Stimulated activated effector memory CD8-positive, alpha-beta T cell treated with anti-CD3 and anti-CD28 coated beads, Interleukin-12 subunit alpha, Interleukin-12 subunit beta, amount 100 ng/mL, for 72 hours (primary cell): ENCODE results near the gene MAPK10.

ENCODE experiments used
- ATAC-seq: fragments of 150-1000 bp; cut with Tn5 transposase; 2 replicates; pipeline ENCODE4 v1.10.0; 2021
- DNase-seq, 2 donors: peaks; one replicate each; pipeline ENCODE4 v3.0.0; 2021 to 2022; ENCODE audit warnings: low spot score in 2 of 2
- H3K27ac Mint-ChIP-seq: one replicate; pipeline ENCODE4 v1.8.0; 2022; ENCODE audit warnings: mild to moderate bottlenecking, mixed read lengths
- H3K36me3 Mint-ChIP-seq: one replicate; pipeline ENCODE4 v1.8.0; 2022; ENCODE audit warnings: mild to moderate bottlenecking, mixed read lengths
- H3K4me1 Mint-ChIP-seq: one replicate; pipeline ENCODE4 v1.8.0; 2022; ENCODE audit warnings: mixed read lengths
- H3K4me3 Mint-ChIP-seq: one replicate; pipeline ENCODE4 v1.8.0; 2022; ENCODE audit warnings: mild to moderate bottlenecking, mixed read lengths
- H3K9me3 Mint-ChIP-seq: one replicate; pipeline ENCODE4 v1.8.0; 2022; ENCODE audit warnings: mixed read lengths

The MAPK10 gene

DNA sequence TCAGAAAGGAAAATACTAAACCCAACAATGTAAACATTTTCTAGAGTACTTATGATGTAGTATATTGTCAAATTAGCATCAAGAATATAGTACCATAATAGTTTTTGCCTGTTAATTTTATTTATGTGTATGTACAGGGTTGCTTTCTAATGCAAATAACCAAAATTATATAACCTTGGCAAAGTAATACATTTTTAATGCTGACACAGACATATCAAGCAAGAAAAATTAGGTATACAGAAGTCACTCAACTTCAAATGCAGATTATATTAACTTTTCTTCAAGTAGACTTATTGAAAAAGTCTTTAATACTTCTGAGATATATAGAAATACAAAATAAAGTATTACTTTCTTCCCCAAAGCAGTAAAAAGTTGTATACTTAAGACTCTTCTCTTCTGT is 44.3 kb downstream of the MAPK10 start:
- Mint-ChIP-seq H3K4me3 (no peak overlapping the region), H3K27ac (no peak overlapping the region), H3K36me3 (no peaks in the 10 kb centered on the region), H3K4me1 (no peaks in the 10 kb centered on the region), H3K9me3 (peaks cover 4% of the 10 kb centered on the region)
- DNase-seq (no peak), ATAC-seq (no peak)

GRCh38 chr4:86313656-86314055 is 46.2 kb downstream of the MAPK10 start:
- Mint-ChIP-seq H3K36me3 (no peaks in the 10 kb centered on the region), H3K27ac (no peak overlapping the region), H3K4me3 (no peak overlapping the region), H3K4me1 (no peaks in the 10 kb centered on the region), H3K9me3 (peaks cover 2% of the 10 kb centered on the region)
- no peak for DNase-seq
- no peak for ATAC-seq

GRCh38 chr4:86307432-86307831 is 52.4 kb downstream of the MAPK10 start:
- ATAC-seq, result no peak

DNA sequence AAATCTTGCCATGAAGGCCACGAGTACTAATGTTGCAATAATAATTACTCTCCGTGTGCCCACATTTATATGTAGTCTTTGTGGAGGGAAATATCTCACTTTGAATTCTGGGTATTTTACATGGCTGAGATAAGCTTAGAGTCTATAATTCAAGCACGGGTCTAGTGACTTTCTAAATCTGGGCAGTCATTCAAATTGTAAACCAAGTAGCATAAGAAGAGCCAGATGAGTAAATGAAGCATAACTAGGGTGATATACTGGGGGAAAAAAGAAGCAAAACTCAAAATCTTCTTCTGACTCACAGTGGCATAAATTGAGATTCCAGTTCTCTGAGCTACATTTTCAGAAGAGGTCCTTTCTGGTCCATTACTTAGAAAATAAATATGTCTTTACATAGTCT is 53.0 kb downstream of the MAPK10 start:
- DNase-seq (no peak), ATAC-seq (no peak)
- H3K36me3 Mint-ChIP-seq, result no peaks in the 10 kb centered on the region
- H3K4me3 Mint-ChIP-seq, result no peak overlapping the region
- peaks cover 6% of the 10 kb centered on the region for H3K9me3 Mint-ChIP-seq
- H3K27ac Mint-ChIP-seq, result no peak overlapping the region
- no peaks in the 10 kb centered on the region for H3K4me1 Mint-ChIP-seq

More at GRCh38 chr4:86307432-86307831, 52.4 kb downstream of the MAPK10 start:
- Mint-ChIP-seq H3K4me3 (no peak overlapping the region), H3K27ac (no peak overlapping the region), H3K36me3 (no peaks in the 10 kb centered on the region), H3K4me1 (no peaks in the 10 kb centered on the region), H3K9me3 (peaks cover 6% of the 10 kb centered on the region)
- no peak for DNase-seq

GRCh38 chr4:86302830-86303229 is 57.0 kb downstream of the MAPK10 start:
- Mint-ChIP-seq H3K36me3 (no peaks in the 10 kb centered on the region), H3K4me3 (no peak overlapping the region), H3K9me3 (peaks cover 8% of the 10 kb centered on the region), H3K4me1 (no peaks in the 10 kb centered on the region), H3K27ac (no peak overlapping the region)
- ATAC-seq (no peak), DNase-seq (no peak)

DNA sequence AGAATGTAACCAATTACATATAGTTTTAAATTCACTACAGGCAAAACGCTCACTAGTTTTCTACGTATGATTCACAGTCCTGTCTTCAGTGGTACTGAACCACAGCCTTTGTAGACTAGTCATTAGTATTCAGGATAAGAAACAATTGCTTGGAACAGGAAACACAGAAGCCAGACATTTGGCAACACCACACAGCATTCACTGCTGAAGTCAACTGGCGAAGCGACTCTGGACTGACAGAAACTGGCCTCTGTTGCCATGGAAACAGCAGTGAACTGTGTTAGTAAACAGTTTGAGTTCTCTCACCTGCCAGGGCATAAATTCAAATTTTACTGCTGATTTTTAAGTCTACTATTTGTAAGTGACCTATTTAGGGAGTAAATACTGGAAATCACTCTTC is 57.6 kb downstream of the MAPK10 start:
- no peak overlapping the region for H3K27ac Mint-ChIP-seq
- no peaks in the 10 kb centered on the region for H3K4me1 Mint-ChIP-seq
- ATAC-seq (no peak), DNase-seq (no peak)
- peaks cover 7% of the 10 kb centered on the region for H3K9me3 Mint-ChIP-seq
- H3K4me3 Mint-ChIP-seq, result no peak overlapping the region
- no peaks in the 10 kb centered on the region for H3K36me3 Mint-ChIP-seq

DNA sequence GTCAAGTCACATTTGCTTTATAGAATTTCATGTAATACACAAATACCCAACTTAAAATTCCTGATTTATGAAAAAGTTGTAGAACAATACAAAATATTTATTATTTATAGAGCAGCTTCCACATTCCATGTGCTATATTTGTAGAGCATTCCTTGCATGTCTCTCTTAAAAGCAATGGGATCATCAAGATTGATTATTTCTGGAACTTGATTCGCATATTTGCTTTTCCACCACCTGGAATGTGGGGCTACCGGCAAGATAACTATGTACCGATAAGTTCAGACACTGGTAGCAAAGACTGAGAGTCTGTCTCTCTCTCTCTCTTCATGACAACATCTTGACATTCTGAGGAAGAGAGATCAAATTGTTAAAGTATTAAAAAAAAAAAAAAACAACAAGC is 59.3 kb downstream of the MAPK10 start:
- peaks cover 6% of the 10 kb centered on the region for H3K9me3 Mint-ChIP-seq
- no peak for ATAC-seq

DNA sequence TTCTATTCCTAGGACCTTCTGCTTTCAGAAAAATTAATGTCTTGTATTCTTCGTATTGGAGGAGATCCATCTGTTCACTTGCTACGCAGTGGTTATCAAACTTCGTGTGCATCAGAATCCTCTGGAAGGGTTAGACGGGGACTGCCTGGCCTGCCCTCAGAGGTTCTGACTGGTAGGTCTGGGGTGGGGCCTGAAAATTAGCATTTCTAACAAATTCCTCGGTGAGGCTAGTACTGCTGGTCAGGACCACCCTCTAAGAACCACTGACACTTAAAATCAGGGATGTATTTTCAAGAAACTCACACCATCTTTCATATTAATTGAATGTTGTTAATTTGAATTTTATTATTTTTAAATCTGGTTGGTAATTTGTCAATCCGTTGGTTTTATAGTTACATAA is 63.0 kb downstream of the MAPK10 start:
- no peak for ATAC-seq
- Mint-ChIP-seq H3K9me3 (peaks cover 6% of the 10 kb centered on the region), H3K27ac (no peak overlapping the region), H3K4me3 (no peak overlapping the region), H3K4me1 (no peaks in the 10 kb centered on the region), H3K36me3 (no peaks in the 10 kb centered on the region)
- DNase-seq, result no peak

More for the DNA sequence above, 59.3 kb downstream of the MAPK10 start:
- H3K27ac Mint-ChIP-seq, result no peak overlapping the region
- no peak for DNase-seq
- H3K4me1 Mint-ChIP-seq, result no peaks in the 10 kb centered on the region
- H3K36me3 Mint-ChIP-seq, result no peaks in the 10 kb centered on the region
- H3K4me3 Mint-ChIP-seq, result no peak overlapping the region

DNA sequence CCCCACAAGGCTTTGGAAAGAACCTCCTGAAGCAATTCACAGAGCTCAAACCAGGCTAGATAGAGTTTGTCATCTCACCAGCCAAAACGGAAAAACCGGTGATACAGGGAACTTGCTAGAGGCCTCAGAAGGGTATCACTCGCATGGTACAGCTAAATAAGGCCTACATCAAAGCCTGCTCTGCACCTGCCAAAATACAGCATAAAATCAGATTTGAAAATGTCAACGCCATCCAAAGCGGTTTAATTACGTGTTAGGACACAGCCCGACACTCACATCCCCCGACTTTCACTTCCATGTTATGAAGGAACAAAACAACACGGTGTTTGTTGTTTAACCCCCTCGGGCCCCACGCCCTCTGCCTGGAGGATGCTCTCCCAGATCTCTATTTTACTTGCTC is 65.0 kb downstream of the MAPK10 start:
- Mint-ChIP-seq H3K4me1 (no peaks in the 10 kb centered on the region), H3K27ac (no peak overlapping the region), H3K9me3 (peaks cover 5% of the 10 kb centered on the region)

DNA sequence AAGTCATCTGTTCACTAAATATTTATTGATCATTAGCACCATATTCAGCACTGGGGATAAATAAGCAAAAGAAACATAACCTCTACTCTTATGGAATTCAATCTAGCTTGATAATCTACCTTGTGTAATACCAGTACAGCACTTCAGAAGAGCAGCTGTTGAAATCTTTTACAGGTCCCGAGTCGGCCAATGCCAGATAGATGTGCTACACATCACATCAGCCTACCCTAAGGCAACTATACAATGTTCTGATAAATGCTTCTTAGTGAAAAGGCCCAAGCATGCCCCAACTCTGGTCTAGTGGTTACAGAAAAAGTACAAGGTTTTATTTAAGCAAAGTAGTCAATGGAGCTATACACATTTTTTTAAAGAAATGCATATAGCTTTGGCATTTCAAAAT is 68.7 kb downstream of the MAPK10 start:
- peaks cover 11% of the 10 kb centered on the region for H3K9me3 Mint-ChIP-seq
- H3K4me1 Mint-ChIP-seq, result no peaks in the 10 kb centered on the region
- DNase-seq, result no peak
- no peak for ATAC-seq
- H3K4me3 Mint-ChIP-seq, result no peak overlapping the region
- H3K27ac Mint-ChIP-seq, result no peak overlapping the region
- H3K36me3 Mint-ChIP-seq, result no peaks in the 10 kb centered on the region

More for the DNA sequence above, 65.0 kb downstream of the MAPK10 start:
- Mint-ChIP-seq H3K36me3 (no peaks in the 10 kb centered on the region), H3K4me3 (no peak overlapping the region)
- no peak for DNase-seq
- ATAC-seq, result no peak

DNA sequence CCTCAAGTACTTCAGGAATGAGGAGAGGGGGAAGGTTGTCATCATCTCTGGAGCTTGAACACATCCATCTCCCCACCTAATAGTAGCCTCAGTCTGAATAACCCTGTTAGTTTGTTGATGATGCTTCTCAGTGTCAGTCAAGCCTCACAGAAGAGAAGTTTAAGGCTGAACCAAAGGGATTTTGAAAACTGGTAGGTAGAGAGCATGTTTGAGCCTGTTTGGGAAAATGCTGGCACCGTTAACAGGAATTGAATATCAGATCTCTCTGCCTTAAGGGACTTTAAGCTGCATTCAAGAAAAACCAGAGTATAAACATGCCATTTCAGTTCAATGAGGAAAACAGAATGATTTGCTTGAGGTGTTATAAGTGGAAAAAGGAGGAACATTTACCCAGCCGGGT is 73.1 kb downstream of the MAPK10 start:
- no peaks in the 10 kb centered on the region for H3K36me3 Mint-ChIP-seq
- no peak overlapping the region for H3K4me3 Mint-ChIP-seq
- H3K9me3 Mint-ChIP-seq, result peaks cover 12% of the 10 kb centered on the region
- no peaks in the 10 kb centered on the region for H3K4me1 Mint-ChIP-seq
- ATAC-seq, result no peak
- DNase-seq, result no peak
- no peak overlapping the region for H3K27ac Mint-ChIP-seq

DNA sequence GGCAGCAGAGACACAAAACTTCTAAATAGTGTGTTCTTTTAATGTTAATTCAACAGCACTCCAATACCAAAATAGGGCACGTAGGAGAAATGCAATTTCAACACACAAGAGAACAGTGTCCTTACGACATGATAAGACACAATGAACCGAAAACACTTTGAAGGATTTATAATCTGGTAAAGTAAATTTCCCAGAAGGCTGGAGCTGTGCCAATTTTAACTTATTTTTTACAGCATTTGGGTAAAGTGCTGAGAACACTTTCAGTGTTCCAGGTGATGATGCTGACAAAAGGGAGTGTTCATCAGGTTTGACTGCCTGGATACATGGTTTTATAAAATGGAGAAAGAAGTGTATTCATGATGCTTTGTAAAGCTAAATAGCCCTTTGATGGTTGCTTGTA is 76.5 kb downstream of the MAPK10 start:
- no peak overlapping the region for H3K27ac Mint-ChIP-seq

GRCh38 chr4:86280246-86280645 is 79.6 kb downstream of the MAPK10 start:
- no peak overlapping the region for H3K4me3 Mint-ChIP-seq
- H3K36me3 Mint-ChIP-seq, result peaks cover 6% of the 10 kb centered on the region
- H3K4me1 Mint-ChIP-seq, result no peaks in the 10 kb centered on the region
- no peak for DNase-seq
- H3K9me3 Mint-ChIP-seq, result peaks cover 8% of the 10 kb centered on the region
- no peak overlapping the region for H3K27ac Mint-ChIP-seq
- no peak for ATAC-seq

More for the DNA sequence above, 76.5 kb downstream of the MAPK10 start:
- H3K9me3 Mint-ChIP-seq, result peaks cover 4% of the 10 kb centered on the region
- H3K4me3 Mint-ChIP-seq, result no peak overlapping the region
- no peak for DNase-seq
- H3K36me3 Mint-ChIP-seq, result no peaks in the 10 kb centered on the region
- H3K4me1 Mint-ChIP-seq, result no peaks in the 10 kb centered on the region
- ATAC-seq, result no peak

DNA sequence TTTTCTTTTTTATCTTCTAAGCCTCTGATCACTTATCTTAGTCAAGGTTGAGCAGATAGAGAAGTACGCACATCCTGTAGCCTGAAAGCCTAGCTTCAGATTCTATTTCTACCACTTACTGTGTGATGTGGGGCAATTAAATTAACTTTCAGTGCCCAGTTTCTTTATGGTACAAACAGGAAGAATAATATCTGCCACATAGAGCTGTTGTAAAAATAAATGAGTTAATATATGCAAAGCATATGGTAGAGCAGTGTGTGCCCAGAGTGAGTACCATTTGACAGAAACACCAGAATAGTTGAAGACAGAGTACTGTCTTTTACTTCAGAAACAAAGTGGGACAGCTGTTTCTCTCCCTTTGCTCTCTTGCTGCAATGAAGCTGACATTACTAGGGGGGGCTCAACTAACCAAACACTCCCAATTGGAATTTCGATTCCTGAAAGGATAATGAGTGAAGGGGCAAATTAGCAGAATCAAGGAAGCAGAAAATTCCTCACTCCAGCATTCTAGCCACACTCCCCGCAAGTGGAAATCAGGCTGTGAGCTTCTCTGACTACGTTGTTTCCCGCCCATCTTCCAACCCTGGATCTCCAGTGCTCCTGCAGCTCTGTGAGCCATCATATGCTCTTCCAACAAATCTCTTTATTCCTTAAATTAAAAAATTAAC is 80.4 kb downstream of the MAPK10 start:
- H3K9me3 Mint-ChIP-seq, result peaks cover 6% of the 10 kb centered on the region
- ATAC-seq (no peak), DNase-seq (no peak)
- no peak overlapping the region for H3K27ac Mint-ChIP-seq
- no peak overlapping the region for H3K4me3 Mint-ChIP-seq
- H3K4me1 Mint-ChIP-seq, result no peaks in the 10 kb centered on the region
- H3K36me3 Mint-ChIP-seq, result peaks cover 6% of the 10 kb centered on the region

GRCh38 chr4:86278126-86278525 is 81.7 kb downstream of the MAPK10 start:
- Mint-ChIP-seq H3K4me1 (no peaks in the 10 kb centered on the region), H3K36me3 (peaks cover 6% of the 10 kb centered on the region), H3K27ac (no peak overlapping the region), H3K9me3 (peaks cover 4% of the 10 kb centered on the region), H3K4me3 (no peak overlapping the region)
- DNase-seq, result no peak
- ATAC-seq, result no peak

- H3K27ac Mint-ChIP-seq, result no peak overlapping the region
- DNase-seq, result no peak
- H3K4me1 Mint-ChIP-seq, result no peaks in the 10 kb centered on the region
- ATAC-seq, result no peak
- H3K36me3 Mint-ChIP-seq, result peaks cover 6% of the 10 kb centered on the region
- H3K4me3 Mint-ChIP-seq, result no peak overlapping the region
- H3K9me3 Mint-ChIP-seq, result peaks cover 4% of the 10 kb centered on the region
Measured at GRCh38 chr4:86274642-86275041, 85.2 kb downstream of the MAPK10 start.

DNA sequence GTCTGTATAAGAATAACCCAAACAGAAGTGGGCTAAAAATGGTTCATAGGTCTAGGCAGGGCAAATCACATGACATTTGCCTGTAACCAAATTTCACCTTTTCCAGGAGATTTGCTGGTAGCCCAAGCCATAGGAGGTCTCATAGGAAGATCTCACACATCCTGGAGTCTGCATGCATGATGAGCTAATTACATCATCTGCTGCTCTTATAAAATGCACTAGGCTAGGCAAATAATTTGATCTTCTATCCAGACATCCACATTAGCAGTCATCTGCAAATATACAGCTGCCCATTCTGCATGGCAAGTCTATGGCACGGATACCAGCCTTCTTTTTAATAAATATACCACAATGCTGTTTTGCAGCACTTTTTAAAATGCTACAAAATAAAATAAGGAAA is 87.2 kb downstream of the MAPK10 start:
- no peak for ATAC-seq
- no peaks in the 10 kb centered on the region for H3K4me1 Mint-ChIP-seq
- peaks cover 6% of the 10 kb centered on the region for H3K36me3 Mint-ChIP-seq
- no peak overlapping the region for H3K4me3 Mint-ChIP-seq
- H3K9me3 Mint-ChIP-seq, result peaks cover 4% of the 10 kb centered on the region
- no peak overlapping the region for H3K27ac Mint-ChIP-seq
- no peak for DNase-seq
